OCI-LY7 (cell line): ENCODE measurements around the gene ARFGAP1. TPM values are rescaled to one million over a fixed set of nuclear protein-coding genes. Genes with fewer than 3 reads are reported as not detected.

Source experiments
- BruUV-seq: library from RNA; stranded (reverse); fragments of 400-500 nt; replicated peaks from 2 replicates; lab custom pipeline; 2021; lab: Mats Ljungman, UMichigan
- CTCF ChIA-PET: fragments of 300-600 bp; sonication (Branson Sonifier 250); formaldehyde crosslinking; loops from one replicate; lab custom pipeline; 2022; ENCODE audit warnings: antibody characterized with exemption; ENCODE audit not compliant: unreplicated experiment; lab: Charles Lee
- POLR2A ChIA-PET: fragments of 300-600 bp; sonication (Branson Sonifier 250); formaldehyde crosslinking; loops from one replicate; lab custom pipeline; 2022; ENCODE audit warnings: antibody characterized with exemption; lab: Charles Lee
- DNase-seq: peaks from one replicate; pipeline ENCODE4 v3.0.0-alpha.2; 2015; ENCODE audit warnings: low spot score
- H2AFZ ChIP-seq: fragments of 200-600 bp; sonication (generic), shearing (Covaris generic); 2 replicates; pipeline ENCODE4 v1.6.1; 2014; ENCODE audit warnings: mild to moderate bottlenecking, antibody characterized with exemption, low read length, moderate library complexity
- H3K27ac ChIP-seq: fragments of 200-600 bp; sonication (generic); 2 replicates; pipeline ENCODE4 v1.5.1; 2014; ENCODE audit warnings: mixed run types, low read depth, mild to moderate bottlenecking, moderate library complexity, low read length, inconsistent platforms; ENCODE audit not compliant: poor library complexity, severe bottlenecking
- H3K36me3 ChIP-seq: fragments of 200-600 bp; sonication (generic); 2 replicates; pipeline ENCODE4 v1.6.1; 2014; ENCODE audit warnings: mild to moderate bottlenecking, antibody characterized with exemption, low read length, moderate library complexity, mixed read lengths; ENCODE audit not compliant: insufficient read depth
- H3K4me1 ChIP-seq: fragments of 200-600 bp; sonication (generic); 2 replicates; pipeline ENCODE4 v1.5.1; 2014; ENCODE audit warnings: mild to moderate bottlenecking, low read length; ENCODE audit not compliant: insufficient read depth, poor library complexity, severe bottlenecking
- H3K4me2 ChIP-seq: fragments of 200-600 bp; sonication (generic); 2 replicates; pipeline ENCODE4 v1.6.1; 2014; ENCODE audit warnings: mild to moderate bottlenecking, low read length
- H3K4me3 ChIP-seq: fragments of 200-600 bp; sonication (generic); 2 replicates; pipeline ENCODE4 v1.5.1; 2014; ENCODE audit warnings: mild to moderate bottlenecking, low read depth, low read length; ENCODE audit not compliant: poor library complexity, severe bottlenecking
- H3K79me2 ChIP-seq: fragments of 200-600 bp; sonication (generic); 2 replicates; pipeline ENCODE4 v1.6.1; 2016; ENCODE audit warnings: low read depth, mild to moderate bottlenecking, low read length, moderate library complexity, mixed read lengths; ENCODE audit not compliant: insufficient read depth
- H3K9me2 ChIP-seq: fragments of 200-600 bp; sonication (generic); 2 replicates; pipeline ENCODE4 v1.6.1; 2016; ENCODE audit warnings: mild to moderate bottlenecking, low read length, mixed read lengths; ENCODE audit not compliant: insufficient read depth
- H3K9me3 ChIP-seq: fragments of 200-600 bp; sonication (generic); 2 replicates; pipeline ENCODE4 v1.6.1; 2014; ENCODE audit warnings: mild to moderate bottlenecking, mixed run types, low read length, mixed read lengths
- H4K20me1 ChIP-seq: fragments of 200-600 bp; sonication (generic); 2 replicates; pipeline ENCODE4 v1.6.1; 2014; ENCODE audit warnings: mild to moderate bottlenecking, antibody characterized with exemption, low read length, moderate library complexity, mixed read lengths; ENCODE audit not compliant: insufficient read depth
- CTCF ChIP-seq: fragments of 200-600 bp; sonication (generic); conservative IDR thresholded peaks from 2 replicates; pipeline ENCODE4 v1.5.1; 2014; ENCODE audit warnings: mild to moderate bottlenecking, antibody characterized with exemption, low read length, moderate library complexity, mixed read lengths
- EZH2phosphoT487 ChIP-seq: fragments of 200-600 bp; sonication (generic); IDR thresholded peaks from 2 replicates; pipeline ENCODE4 v1.6.1; 2018; ENCODE audit warnings: low read depth, borderline replicate concordance, mild to moderate bottlenecking, mixed run types, antibody characterized with exemption, low read length, moderate library complexity, mixed read lengths
- intact Hi-C: fragments of 100-400 bp; cut with micrococcal nuclease; formaldehyde crosslinking; loops from one replicate; pipeline ENCODE4 v1.10.0; 2022; ENCODE audit not compliant: unreplicated experiment
- total RNA-seq, 2 experiments: library from RNA; depleted of rRNA in 1 of 2; stranded (reverse); fragments of >200 nt in 1 of 2; shearing (Covaris generic) in 1 of 2; gene quantifications; 2 replicates each; pipeline ENCODE4 v1.2.3, GENCODE V29; 2014 to 2022

Gene ARFGAP1
- total RNA-seq, 2 experiments from 2014 or later, result 57.9 to 105 TPM

GRCh38 chr20:63273059-63273579, 506 bp downstream of the ARFGAP1 start:
- H2AFZ ChIP-seq, result peak overlapping the region; percentile 70; the same call in 1 of the 2 replicates
- no peaks in the 10 kb centered on the region for H3K9me2 ChIP-seq
- ChIA-PET POLR2A (no interaction called here), CTCF (interaction anchor here (0.5 kb wide), 1 partner anchor 28 kb away, joined by 3 read pairs; no protein-coding TSS in a partner anchor)
- TF ChIP-seq EZH2phosphoT487, result no peak
- no peak for TF ChIP-seq CTCF
- no peak for DNase-seq
- no peaks in the 10 kb centered on the region for H3K9me3 ChIP-seq
- peak overlapping the region; percentile 90 for H3K4me2 ChIP-seq
- H3K4me3 ChIP-seq, result peak overlapping the region; percentile 100
- BruUV-seq, result no TSS peak
- intact Hi-C loops, result loop anchor here (5.0 kb wide), 1 partner anchor 56 kb away; the partner anchor contains the start of gene YTHDF1
- H4K20me1 ChIP-seq, result peaks cover 10% of the 10 kb centered on the region; the same call in 1 of the 2 replicates
- peaks cover 24% of the 10 kb centered on the region for H3K79me2 ChIP-seq
- peaks cover 23% of the 10 kb centered on the region; the same call in 1 of the 2 replicates for H3K36me3 ChIP-seq
- H3K27ac ChIP-seq, result peak overlapping the region; percentile 4
- peaks cover 17% of the 10 kb centered on the region for H3K4me1 ChIP-seq

GRCh38 chr20:63273635-63274380, 1.2 kb downstream of the ARFGAP1 start:
- POLR2A ChIA-PET, result no interaction called here
- peaks cover 10% of the 10 kb centered on the region; the same call in 1 of the 2 replicates for H4K20me1 ChIP-seq
- intact Hi-C loops, result loop anchor here (5.0 kb wide), 1 partner anchor 57 kb away; the partner anchor contains the start of gene YTHDF1
- peaks cover 24% of the 10 kb centered on the region for H3K79me2 ChIP-seq
- H2AFZ ChIP-seq, result no peak overlapping the region
- no peak for TF ChIP-seq CTCF
- TF ChIP-seq EZH2phosphoT487, result no peak
- H3K4me3 ChIP-seq, result peak overlapping the region; percentile 100
- H3K9me2 ChIP-seq, result no peaks in the 10 kb centered on the region
- peak overlapping the region; percentile 90 for H3K4me2 ChIP-seq
- peaks cover 30% of the 10 kb centered on the region; the same call in 1 of the 2 replicates for H3K36me3 ChIP-seq
- TSS peak; percentile 82 for BruUV-seq
- CTCF ChIA-PET, result no interaction called here
- peaks cover 17% of the 10 kb centered on the region for H3K4me1 ChIP-seq
- no peak for DNase-seq
- no peak overlapping the region for H3K27ac ChIP-seq
- no peaks in the 10 kb centered on the region for H3K9me3 ChIP-seq
